Activated CD4-positive, alpha-beta T cell treated with anti-CD3 and anti-CD28 coated beads, Interleukin-2, Interleukin-6, amounts not matched to agents 100 ng/mL and 50 ng/mL, durations not matched to agents 16 hours and 8 hours (primary cell): ENCODE measurements around the gene SYTL5.

Experiments used
- DNase-seq: peaks from one replicate; pipeline ENCODE4 v3.0.0-alpha.2; 2020

Gene SYTL5

GRCh38 chrX:38028300-38028699, 21.9 kb downstream of the SYTL5 start:
- no peak for DNase-seq

- DNase-seq, result no peak
These were observed 30.1 kb downstream of the SYTL5 start for GRCh38 chrX:38036466-38036865.

GRCh38 chrX:38038501-38038900, 32.1 kb downstream of the SYTL5 start:
- DNase-seq, result no peak

GRCh38 chrX:38041237-38041636, 34.9 kb downstream of the SYTL5 start:
- no peak for DNase-seq

GRCh38 chrX:38044701-38045100, 38.3 kb downstream of the SYTL5 start:
- DNase-seq, result no peak

- no peak for DNase-seq
These were observed 39.3 kb downstream of the SYTL5 start for GRCh38 chrX:38045538-38046096.

GRCh38 chrX:38048886-38049285, 42.5 kb downstream of the SYTL5 start:
- no peak for DNase-seq

GRCh38 chrX:38050806-38051205, 44.5 kb downstream of the SYTL5 start:
- DNase-seq, result no peak

- DNase-seq, result peak; percentile 16
These were observed 45.7 kb downstream of the SYTL5 start for GRCh38 chrX:38052096-38052495.

- no peak for DNase-seq
These were observed 49.0 kb downstream of the SYTL5 start for GRCh38 chrX:38055170-38055847.

GRCh38 chrX:38060331-38060878, 54.1 kb downstream of the SYTL5 start:
- no peak for DNase-seq

- no peak for DNase-seq
These were observed 55.0 kb downstream of the SYTL5 start for GRCh38 chrX:38061335-38061734.

- DNase-seq, result no peak
These were observed 60.6 kb downstream of the SYTL5 start for GRCh38 chrX:38066934-38067333.

- DNase-seq, result no peak
These were observed 62.9 kb downstream of the SYTL5 start for GRCh38 chrX:38069273-38069672.

- DNase-seq, result no peak
These were observed 63.6 kb downstream of the SYTL5 start for GRCh38 chrX:38069991-38070390.

- no peak for DNase-seq
These were observed 73.1 kb downstream of the SYTL5 start for GRCh38 chrX:38079463-38079862.

- no peak for DNase-seq
These were observed 74.5 kb downstream of the SYTL5 start for GRCh38 chrX:38080808-38081207.

- DNase-seq, result no peak
These were observed 75.6 kb downstream of the SYTL5 start for GRCh38 chrX:38081909-38082308.

- DNase-seq, result no peak
These were observed 76.0 kb downstream of the SYTL5 start for GRCh38 chrX:38082309-38082708.

- no peak for DNase-seq
These were observed 79.5 kb downstream of the SYTL5 start for GRCh38 chrX:38085813-38086212.

- DNase-seq, result no peak
These were observed 80.3 kb downstream of the SYTL5 start for GRCh38 chrX:38086451-38087215.

- no peak for DNase-seq
These were observed 81.2 kb downstream of the SYTL5 start for GRCh38 chrX:38087594-38087993.

- DNase-seq, result no peak
These were observed 83.0 kb downstream of the SYTL5 start for GRCh38 chrX:38089173-38089982.
